B cell (primary cell): Measurements from ENCODE around the gene GRK5.

Experiments used
- CTCF ChIP-seq: fragments of 200-600 bp; IDR thresholded peaks from one replicate; pipeline ENCODE4 v1.8.0; 2022; ENCODE audit warnings: antibody characterized with exemption, mild to moderate bottlenecking
- EZH2 ChIP-seq: IDR thresholded peaks from 2 replicates; pipeline ENCODE4 v1.6.1; 2012; ENCODE audit warnings: borderline replicate concordance, low read depth, mild to moderate bottlenecking, moderate library complexity, low read length; ENCODE audit not compliant: insufficient read depth, poor library complexity, severe bottlenecking

GRCh38 chr10:119503821-119504220 is 296.4 kb downstream of the GRK5 start:
- TF ChIP-seq CTCF = no peak
- no peak for TF ChIP-seq EZH2
